OCI-LY7 (cell line): Measurements from ENCODE around the gene SCYL3. TPM values are rescaled to one million over a fixed set of nuclear protein-coding genes. Genes with fewer than 3 reads are reported as not detected.

ENCODE experiments used
- BruUV-seq: library from RNA; stranded (reverse); fragments of 400-500 nt; replicated peaks from 2 replicates; lab custom pipeline; 2021; lab: Mats Ljungman, UMichigan
- CTCF ChIA-PET: fragments of 300-600 bp; sonication (Branson Sonifier 250); formaldehyde crosslinking; loops from one replicate; lab custom pipeline; 2022; ENCODE audit warnings: antibody characterized with exemption; ENCODE audit not compliant: unreplicated experiment; lab: Charles Lee
- POLR2A ChIA-PET: fragments of 300-600 bp; sonication (Branson Sonifier 250); formaldehyde crosslinking; loops from one replicate; lab custom pipeline; 2022; ENCODE audit warnings: antibody characterized with exemption; lab: Charles Lee
- DNase-seq: peaks from one replicate; pipeline ENCODE4 v3.0.0-alpha.2; 2015; ENCODE audit warnings: low spot score
- H2AFZ ChIP-seq: fragments of 200-600 bp; sonication (generic), shearing (Covaris generic); 2 replicates; pipeline ENCODE4 v1.6.1; 2014; ENCODE audit warnings: mild to moderate bottlenecking, antibody characterized with exemption, low read length, moderate library complexity
- H3K27ac ChIP-seq: fragments of 200-600 bp; sonication (generic); 2 replicates; pipeline ENCODE4 v1.5.1; 2014; ENCODE audit warnings: mixed run types, low read depth, mild to moderate bottlenecking, moderate library complexity, low read length, inconsistent platforms; ENCODE audit not compliant: poor library complexity, severe bottlenecking
- H3K36me3 ChIP-seq: fragments of 200-600 bp; sonication (generic); 2 replicates; pipeline ENCODE4 v1.6.1; 2014; ENCODE audit warnings: mild to moderate bottlenecking, antibody characterized with exemption, low read length, moderate library complexity, mixed read lengths; ENCODE audit not compliant: insufficient read depth
- H3K4me1 ChIP-seq: fragments of 200-600 bp; sonication (generic); 2 replicates; pipeline ENCODE4 v1.5.1; 2014; ENCODE audit warnings: mild to moderate bottlenecking, low read length; ENCODE audit not compliant: insufficient read depth, poor library complexity, severe bottlenecking
- H3K4me2 ChIP-seq: fragments of 200-600 bp; sonication (generic); 2 replicates; pipeline ENCODE4 v1.6.1; 2014; ENCODE audit warnings: mild to moderate bottlenecking, low read length
- H3K4me3 ChIP-seq: fragments of 200-600 bp; sonication (generic); 2 replicates; pipeline ENCODE4 v1.5.1; 2014; ENCODE audit warnings: mild to moderate bottlenecking, low read depth, low read length; ENCODE audit not compliant: poor library complexity, severe bottlenecking
- H3K79me2 ChIP-seq: fragments of 200-600 bp; sonication (generic); 2 replicates; pipeline ENCODE4 v1.6.1; 2016; ENCODE audit warnings: low read depth, mild to moderate bottlenecking, low read length, moderate library complexity, mixed read lengths; ENCODE audit not compliant: insufficient read depth
- H3K9me2 ChIP-seq: fragments of 200-600 bp; sonication (generic); 2 replicates; pipeline ENCODE4 v1.6.1; 2016; ENCODE audit warnings: mild to moderate bottlenecking, low read length, mixed read lengths; ENCODE audit not compliant: insufficient read depth
- H3K9me3 ChIP-seq: fragments of 200-600 bp; sonication (generic); 2 replicates; pipeline ENCODE4 v1.6.1; 2014; ENCODE audit warnings: mild to moderate bottlenecking, mixed run types, low read length, mixed read lengths
- H4K20me1 ChIP-seq: fragments of 200-600 bp; sonication (generic); 2 replicates; pipeline ENCODE4 v1.6.1; 2014; ENCODE audit warnings: mild to moderate bottlenecking, antibody characterized with exemption, low read length, moderate library complexity, mixed read lengths; ENCODE audit not compliant: insufficient read depth
- CTCF ChIP-seq: fragments of 200-600 bp; sonication (generic); conservative IDR thresholded peaks from 2 replicates; pipeline ENCODE4 v1.5.1; 2014; ENCODE audit warnings: mild to moderate bottlenecking, antibody characterized with exemption, low read length, moderate library complexity, mixed read lengths
- EZH2phosphoT487 ChIP-seq: fragments of 200-600 bp; sonication (generic); IDR thresholded peaks from 2 replicates; pipeline ENCODE4 v1.6.1; 2018; ENCODE audit warnings: low read depth, borderline replicate concordance, mild to moderate bottlenecking, mixed run types, antibody characterized with exemption, low read length, moderate library complexity, mixed read lengths
- intact Hi-C: fragments of 100-400 bp; cut with micrococcal nuclease; formaldehyde crosslinking; loops from one replicate; pipeline ENCODE4 v1.10.0; 2022; ENCODE audit not compliant: unreplicated experiment
- total RNA-seq, 2 experiments: library from RNA; depleted of rRNA in 1 of 2; stranded (reverse); fragments of >200 nt in 1 of 2; shearing (Covaris generic) in 1 of 2; gene quantifications; 2 replicates each; pipeline ENCODE4 v1.2.3, GENCODE V29; 2014 to 2022

SCYL3 gene
- total RNA-seq, 2 experiments from 2014 or later, result 5.9 to 7.6 TPM

GRCh38 chr1:169889871-169890270, 3.8 kb downstream of the SCYL3 start:
- CTCF ChIA-PET, result no interaction called here
- Histone ChIP-seq H3K9me2 (no peaks in the 10 kb centered on the region), H3K9me3 (no peaks in the 10 kb centered on the region), H4K20me1 (no peaks in the 10 kb centered on the region), H3K36me3 (peaks cover 17% of the 10 kb centered on the region), H3K4me1 (peaks cover 27% of the 10 kb centered on the region), H3K4me2 (no peak overlapping the region), H3K4me3 (no peak overlapping the region), H3K27ac (no peak overlapping the region), H2AFZ (no peak overlapping the region), H3K79me2 (peaks cover 16% of the 10 kb centered on the region; the same call in 1 of the 2 replicates)
- no TSS peak for BruUV-seq
- no peak for DNase-seq
- intact Hi-C loops, result loop anchor here (5.0 kb wide), 3 partner anchors 193 to 783 kb away; partner anchors contain the start of genes ATP1B1 and GORAB
- POLR2A ChIA-PET, result interaction anchor here (0.7 kb wide), 1 partner anchor 96 kb away, joined by 3 read pairs; no protein-coding TSS in a partner anchor
- no peak for TF ChIP-seq EZH2phosphoT487
- TF ChIP-seq CTCF, result no peak

GRCh38 chr1:169886931-169887330, 6.8 kb downstream of the SCYL3 start:
- Histone ChIP-seq H3K4me2 (no peak overlapping the region), H3K36me3 (peaks cover 17% of the 10 kb centered on the region), H4K20me1 (no peaks in the 10 kb centered on the region), H3K4me3 (no peak overlapping the region), H3K9me2 (no peaks in the 10 kb centered on the region), H2AFZ (no peak overlapping the region), H3K27ac (no peak overlapping the region), H3K9me3 (no peaks in the 10 kb centered on the region), H3K4me1 (peaks cover 13% of the 10 kb centered on the region), H3K79me2 (peaks cover 6% of the 10 kb centered on the region; the same call in 1 of the 2 replicates)
- BruUV-seq, result no TSS peak
- no peak for DNase-seq
- ChIA-PET POLR2A (interaction anchor here (0.7 kb wide), 1 partner anchor 34 kb away, joined by 3 read pairs; no protein-coding TSS in a partner anchor), CTCF (no interaction called here)
- intact Hi-C loops, result no loop called here
- no peak for TF ChIP-seq CTCF
- no peak for TF ChIP-seq EZH2phosphoT487

- Histone ChIP-seq H3K4me1 (peaks cover 7% of the 10 kb centered on the region), H3K9me2 (no peaks in the 10 kb centered on the region), H3K27ac (no peak overlapping the region), H3K36me3 (peaks cover 17% of the 10 kb centered on the region), H4K20me1 (no peaks in the 10 kb centered on the region), H3K9me3 (no peaks in the 10 kb centered on the region), H2AFZ (no peak overlapping the region), H3K4me2 (no peak overlapping the region), H3K4me3 (no peak overlapping the region), H3K79me2 (peaks cover under 1% of the 10 kb centered on the region; the same call in 1 of the 2 replicates)
- POLR2A ChIA-PET, result interaction anchor here (0.7 to 1.2 kb wide), 2 partner anchors 33 kb away, joined by 3 to 5 read pairs; no protein-coding TSS in a partner anchor
- BruUV-seq, result no TSS peak
- TF ChIP-seq EZH2phosphoT487, result no peak
- TF ChIP-seq CTCF, result no peak
- intact Hi-C loops, result no loop called here
- DNase-seq, result no peak
- CTCF ChIA-PET, result no interaction called here
Observed at GRCh38 chr1:169886422-169886821, 7.3 kb downstream of the SCYL3 start.
